GM23338 (cell line): ENCODE results near the gene NR5A2. TPM values are rescaled to one million over a fixed set of nuclear protein-coding genes. Genes with fewer than 3 reads are reported as not detected.

Source experiments
- ATAC-seq: fragments of 200-7000 bp; cut with Tn5 transposase; 3 replicates; pipeline ENCODE4 v1.9.1; 2020
- DNase-seq: peaks from one replicate; pipeline ENCODE4 v3.0.0-alpha.2; 2015; ENCODE audit warnings: low spot score
- H2AFZ ChIP-seq: fragments of 200-600 bp; sonication (generic); 2 replicates; pipeline ENCODE4 v1.8.0; 2016; ENCODE audit warnings: antibody characterized with exemption, mild to moderate bottlenecking, moderate library complexity
- H3F3A ChIP-seq: fragments of 200-600 bp; sonication (generic); replicated peaks from 2 replicates; pipeline ENCODE4 v1.8.0; 2017; ENCODE audit warnings: antibody characterized with exemption, mixed run types, low read depth
- H3K27ac ChIP-seq: fragments of 200-600 bp; sonication (generic); 2 replicates; pipeline ENCODE4 v1.6.1; 2016; ENCODE audit warnings: low read depth
- H3K27me3 ChIP-seq: fragments of 200-600 bp; sonication (generic); 2 replicates; pipeline ENCODE4 v1.8.0; 2016; ENCODE audit warnings: mild to moderate bottlenecking, mixed run types, moderate library complexity; ENCODE audit not compliant: insufficient read depth
- H3K36me3 ChIP-seq: fragments of 200-600 bp; sonication (generic); 2 replicates; pipeline ENCODE4 v1.8.0; 2016; ENCODE audit warnings: mild to moderate bottlenecking; ENCODE audit not compliant: insufficient read depth
- H3K4me1 ChIP-seq: fragments of 200-600 bp; sonication (generic); 2 replicates; pipeline ENCODE4 v1.8.0; 2016; ENCODE audit warnings: mild to moderate bottlenecking, moderate library complexity; ENCODE audit not compliant: insufficient read depth
- H3K4me2 ChIP-seq: fragments of 200-600 bp; sonication (generic); 2 replicates; pipeline ENCODE4 v1.7.1; 2017; ENCODE audit warnings: mixed run types
- H3K4me3 ChIP-seq: fragments of 200-600 bp; sonication (generic); 2 replicates; pipeline ENCODE4 v1.6.1; 2016; ENCODE audit warnings: mixed run types
- H3K79me2 ChIP-seq: fragments of 200-600 bp; sonication (generic); replicated peaks from 2 replicates; pipeline ENCODE4 v1.8.0; 2017; ENCODE audit warnings: mild to moderate bottlenecking; ENCODE audit not compliant: insufficient read depth
- H3K9me2 ChIP-seq: fragments of 200-600 bp; sonication (generic); 2 replicates; pipeline ENCODE4 v1.8.0; 2017; ENCODE audit not compliant: insufficient read depth
- H4K20me1 ChIP-seq: fragments of 200-600 bp; sonication (generic); replicated peaks from 2 replicates; pipeline ENCODE4 v1.8.0; 2017; ENCODE audit warnings: mild to moderate bottlenecking; ENCODE audit not compliant: insufficient read depth
- H3K27ac Mint-ChIP-seq: 2 replicates; pipeline ENCODE4 v1.8.0; 2020; ENCODE audit warnings: inconsistent platforms, mild to moderate bottlenecking, moderate library complexity, mixed read lengths
- H3K27me3 Mint-ChIP-seq: 3 replicates; pipeline ENCODE4 v1.8.0; 2022; ENCODE audit warnings: low read depth, mild to moderate bottlenecking, moderate library complexity, mixed read lengths, inconsistent platforms; ENCODE audit not compliant: insufficient read depth, poor library complexity
- H3K36me3 Mint-ChIP-seq: 3 replicates; pipeline ENCODE4 v1.8.0; 2021; ENCODE audit warnings: low read depth, mild to moderate bottlenecking, inconsistent platforms, moderate library complexity, mixed read lengths
- H3K4me1 Mint-ChIP-seq: 3 replicates; pipeline ENCODE4 v1.8.0; 2020; ENCODE audit warnings: mild to moderate bottlenecking, inconsistent platforms, mixed read lengths
- H3K4me3 Mint-ChIP-seq: 3 replicates; pipeline ENCODE4 v1.8.0; 2021; ENCODE audit warnings: moderate library complexity, mild to moderate bottlenecking, inconsistent platforms, mixed read lengths
- H3K9me3 Mint-ChIP-seq: 3 replicates; pipeline ENCODE4 v1.8.0; 2020; ENCODE audit warnings: moderate library complexity, mild to moderate bottlenecking, inconsistent platforms, mixed read lengths
- EZH2 ChIP-seq: fragments of 200-600 bp; sonication (generic); IDR thresholded peaks from one replicate; pipeline ENCODE4 v1.8.0; 2017; ENCODE audit warnings: antibody characterized with exemption, mild to moderate bottlenecking, low read depth; ENCODE audit not compliant: unreplicated experiment
- EZH2phosphoT487 ChIP-seq: fragments of 200-600 bp; sonication (generic); IDR thresholded peaks from one replicate; pipeline ENCODE4 v1.8.1; 2018; ENCODE audit warnings: antibody characterized with exemption; ENCODE audit not compliant: unreplicated experiment
- JUNB ChIP-seq: IDR thresholded peaks from one replicate; pipeline ENCODE4 v1.6.1; 2016; ENCODE audit warnings: antibody characterized with exemption; ENCODE audit not compliant: unreplicated experiment
- ZNF114 ChIP-seq: fragments of 250-450 bp; sonication (Bioruptor Pico); IDR thresholded peaks from 2 replicates; pipeline ENCODE4 v1.5.0; 2020; ENCODE audit warnings: mild to moderate bottlenecking, moderate library complexity
- polyA plus RNA-seq: library from polyadenylated mRNA; unstranded; fragments of >200 nt; fragmentation: Nextera tagmentation; extraction: Ambion mirVana; gene quantifications from 2 replicates; pipeline ENCODE4 v1.2.1, GENCODE V29; 2016
- total RNA-seq: library from RNA; depleted of rRNA; stranded (reverse); fragments of >200 nt; shearing (Covaris generic); gene quantifications from 2 replicates; pipeline ENCODE4 v1.2.3, GENCODE V29; 2014
- TF ChIP-seq, protein P1 (sequence below): fragments of 250-450 bp; sonication (Bioruptor Pico); IDR thresholded peaks from 2 replicates; pipeline ENCODE4 v1.5.0; 2020; ENCODE audit warnings: mild to moderate bottlenecking, moderate library complexity
- TF ChIP-seq, protein P2 (sequence below): IDR thresholded peaks from 2 replicates; pipeline ENCODE4 v1.6.1; 2016; ENCODE audit warnings: antibody characterized with exemption

The NR5A2 gene
- total and polyA plus RNA-seq, 2 experiments from 2014 or later, result 4.4 to 13.1 TPM

DNA sequence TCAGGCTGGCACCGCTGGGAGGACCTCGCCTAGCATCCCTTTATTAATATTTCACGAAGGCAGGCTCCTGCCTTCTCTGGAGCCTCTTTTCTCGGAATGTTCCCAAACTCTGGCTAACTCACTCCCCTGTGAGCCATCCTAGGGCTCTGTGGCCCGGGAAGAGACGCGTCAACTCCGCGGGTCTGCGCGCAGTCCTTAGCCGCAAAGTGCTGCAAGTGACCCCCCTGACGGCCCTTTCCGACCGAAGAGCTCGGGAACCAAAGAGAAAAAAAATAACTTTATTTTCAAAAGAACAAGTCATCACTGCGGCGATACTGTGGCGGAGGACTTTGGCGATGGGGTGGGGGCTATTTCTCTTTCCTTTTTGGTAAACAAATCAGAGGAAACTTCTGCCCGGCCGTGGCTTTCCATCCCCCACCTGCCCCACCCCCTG, 14.6 kb downstream of the NR5A2 start (continued):
- TF ChIP-seq, protein P1, sequence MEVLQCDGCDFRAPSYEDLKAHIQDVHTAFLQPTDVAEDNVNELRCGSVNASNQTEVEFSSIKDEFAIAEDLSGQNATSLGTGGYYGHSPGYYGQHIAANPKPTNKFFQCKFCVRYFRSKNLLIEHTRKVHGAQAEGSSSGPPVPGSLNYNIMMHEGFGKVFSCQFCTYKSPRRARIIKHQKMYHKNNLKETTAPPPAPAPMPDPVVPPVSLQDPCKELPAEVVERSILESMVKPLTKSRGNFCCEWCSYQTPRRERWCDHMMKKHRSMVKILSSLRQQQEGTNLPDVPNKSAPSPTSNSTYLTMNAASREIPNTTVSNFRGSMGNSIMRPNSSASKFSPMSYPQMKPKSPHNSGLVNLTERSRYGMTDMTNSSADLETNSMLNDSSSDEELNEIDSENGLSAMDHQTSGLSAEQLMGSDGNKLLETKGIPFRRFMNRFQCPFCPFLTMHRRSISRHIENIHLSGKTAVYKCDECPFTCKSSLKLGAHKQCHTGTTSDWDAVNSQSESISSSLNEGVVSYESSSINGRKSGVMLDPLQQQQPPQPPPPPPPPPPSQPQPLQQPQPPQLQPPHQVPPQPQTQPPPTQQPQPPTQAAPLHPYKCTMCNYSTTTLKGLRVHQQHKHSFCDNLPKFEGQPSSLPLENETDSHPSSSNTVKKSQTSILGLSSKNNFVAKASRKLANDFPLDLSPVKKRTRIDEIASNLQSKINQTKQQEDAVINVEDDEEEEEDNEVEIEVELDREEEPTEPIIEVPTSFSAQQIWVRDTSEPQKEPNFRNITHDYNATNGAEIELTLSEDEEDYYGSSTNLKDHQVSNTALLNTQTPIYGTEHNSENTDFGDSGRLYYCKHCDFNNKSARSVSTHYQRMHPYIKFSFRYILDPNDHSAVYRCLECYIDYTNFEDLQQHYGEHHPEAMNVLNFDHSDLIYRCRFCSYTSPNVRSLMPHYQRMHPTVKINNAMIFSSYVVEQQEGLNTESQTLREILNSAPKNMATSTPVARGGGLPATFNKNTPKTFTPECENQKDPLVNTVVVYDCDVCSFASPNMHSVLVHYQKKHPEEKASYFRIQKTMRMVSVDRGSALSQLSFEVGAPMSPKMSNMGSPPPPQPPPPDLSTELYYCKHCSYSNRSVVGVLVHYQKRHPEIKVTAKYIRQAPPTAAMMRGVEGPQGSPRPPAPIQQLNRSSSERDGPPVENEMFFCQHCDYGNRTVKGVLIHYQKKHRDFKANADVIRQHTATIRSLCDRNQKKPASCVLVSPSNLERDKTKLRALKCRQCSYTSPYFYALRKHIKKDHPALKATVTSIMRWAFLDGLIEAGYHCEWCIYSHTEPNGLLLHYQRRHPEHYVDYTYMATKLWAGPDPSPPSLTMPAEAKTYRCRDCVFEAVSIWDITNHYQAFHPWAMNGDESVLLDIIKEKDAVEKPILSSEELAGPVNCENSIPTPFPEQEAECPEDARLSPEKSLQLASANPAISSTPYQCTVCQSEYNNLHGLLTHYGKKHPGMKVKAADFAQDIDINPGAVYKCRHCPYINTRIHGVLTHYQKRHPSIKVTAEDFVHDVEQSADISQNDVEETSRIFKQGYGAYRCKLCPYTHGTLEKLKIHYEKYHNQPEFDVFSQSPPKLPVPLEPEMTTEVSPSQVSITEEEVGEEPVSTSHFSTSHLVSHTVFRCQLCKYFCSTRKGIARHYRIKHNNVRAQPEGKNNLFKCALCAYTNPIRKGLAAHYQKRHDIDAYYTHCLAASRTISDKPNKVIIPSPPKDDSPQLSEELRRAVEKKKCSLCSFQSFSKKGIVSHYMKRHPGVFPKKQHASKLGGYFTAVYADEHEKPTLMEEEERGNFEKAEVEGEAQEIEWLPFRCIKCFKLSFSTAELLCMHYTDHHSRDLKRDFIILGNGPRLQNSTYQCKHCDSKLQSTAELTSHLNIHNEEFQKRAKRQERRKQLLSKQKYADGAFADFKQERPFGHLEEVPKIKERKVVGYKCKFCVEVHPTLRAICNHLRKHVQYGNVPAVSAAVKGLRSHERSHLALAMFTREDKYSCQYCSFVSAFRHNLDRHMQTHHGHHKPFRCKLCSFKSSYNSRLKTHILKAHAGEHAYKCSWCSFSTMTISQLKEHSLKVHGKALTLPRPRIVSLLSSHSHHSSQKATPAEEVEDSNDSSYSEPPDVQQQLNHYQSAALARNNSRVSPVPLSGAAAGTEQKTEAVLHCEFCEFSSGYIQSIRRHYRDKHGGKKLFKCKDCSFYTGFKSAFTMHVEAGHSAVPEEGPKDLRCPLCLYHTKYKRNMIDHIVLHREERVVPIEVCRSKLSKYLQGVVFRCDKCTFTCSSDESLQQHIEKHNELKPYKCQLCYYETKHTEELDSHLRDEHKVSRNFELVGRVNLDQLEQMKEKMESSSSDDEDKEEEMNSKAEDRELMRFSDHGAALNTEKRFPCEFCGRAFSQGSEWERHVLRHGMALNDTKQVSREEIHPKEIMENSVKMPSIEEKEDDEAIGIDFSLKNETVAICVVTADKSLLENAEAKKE (CRISPR knock-in tag), result no peak
- TF ChIP-seq ZNF114 (CRISPR knock-in tag), result no peak
- TF ChIP-seq, protein P2, sequence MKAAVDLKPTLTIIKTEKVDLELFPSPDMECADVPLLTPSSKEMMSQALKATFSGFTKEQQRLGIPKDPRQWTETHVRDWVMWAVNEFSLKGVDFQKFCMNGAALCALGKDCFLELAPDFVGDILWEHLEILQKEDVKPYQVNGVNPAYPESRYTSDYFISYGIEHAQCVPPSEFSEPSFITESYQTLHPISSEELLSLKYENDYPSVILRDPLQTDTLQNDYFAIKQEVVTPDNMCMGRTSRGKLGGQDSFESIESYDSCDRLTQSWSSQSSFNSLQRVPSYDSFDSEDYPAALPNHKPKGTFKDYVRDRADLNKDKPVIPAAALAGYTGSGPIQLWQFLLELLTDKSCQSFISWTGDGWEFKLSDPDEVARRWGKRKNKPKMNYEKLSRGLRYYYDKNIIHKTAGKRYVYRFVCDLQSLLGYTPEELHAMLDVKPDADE, result no peak

DNA sequence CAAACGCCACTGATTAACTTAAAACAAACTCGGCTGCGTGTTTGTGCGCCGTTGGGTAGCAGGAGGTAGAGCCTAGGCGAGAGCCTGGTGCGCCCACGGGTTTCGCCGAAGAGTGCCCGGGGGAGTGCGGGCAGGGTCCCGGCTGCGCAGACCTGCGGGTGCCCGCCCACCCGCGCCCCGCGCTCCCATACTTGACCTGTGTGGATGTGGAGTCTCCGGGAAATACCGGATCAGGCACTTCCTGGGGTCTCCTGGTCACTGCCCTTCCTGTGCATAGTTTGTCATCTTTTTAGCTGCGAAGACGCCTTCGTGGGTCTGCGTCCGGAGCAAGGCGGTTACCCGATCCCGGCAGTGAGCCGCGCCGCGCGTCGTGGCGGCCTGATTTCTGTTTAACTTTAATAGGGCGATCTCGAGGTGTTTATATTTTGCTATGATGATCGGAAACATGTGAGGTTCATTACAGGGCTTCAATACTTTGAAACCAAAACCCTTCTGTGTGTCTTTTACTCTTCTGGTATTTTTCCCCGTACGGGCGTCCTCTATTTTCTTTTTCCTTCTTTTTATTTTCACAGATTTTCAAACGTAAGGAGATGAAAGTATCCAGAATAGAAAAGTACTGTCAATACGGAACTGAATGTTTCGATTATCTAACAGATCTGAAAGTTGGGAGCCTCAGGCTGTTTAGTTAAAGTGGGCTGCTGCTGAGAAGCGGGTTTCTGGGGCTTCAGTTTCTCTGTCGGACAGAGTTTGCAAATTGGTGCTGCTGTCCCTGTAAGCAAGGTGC, 15.2 kb downstream of the NR5A2 start:
- DNase-seq (peak; percentile 71), ATAC-seq (no peak)
- peaks cover 49% of the 10 kb centered on the region for H3K4me1 ChIP-seq
- H3F3A ChIP-seq, result peaks cover 9% of the 10 kb centered on the region
- H3K9me2 ChIP-seq, result no peaks in the 10 kb centered on the region
- Mint-ChIP-seq H3K27me3 (peaks cover 54% of the 10 kb centered on the region), H3K9me3 (no peaks in the 10 kb centered on the region), H3K27ac (no peak overlapping the region), H3K4me3 (no peak overlapping the region; the same call in none of the 3 replicates), H3K4me1 (peaks cover 43% of the 10 kb centered on the region), H3K36me3 (no peaks in the 10 kb centered on the region; the same call in 2 of the 3 replicates)
- no peaks in the 10 kb centered on the region for H3K36me3 ChIP-seq
- H3K4me2 ChIP-seq, result peak overlapping the region; percentile 90
- no peak overlapping the region for H3K27ac ChIP-seq
- no peak overlapping the region for H2AFZ ChIP-seq
- H3K27me3 ChIP-seq, result peaks cover 69% of the 10 kb centered on the region
- peaks cover 13% of the 10 kb centered on the region; the same call in 1 of the 2 replicates for H3K79me2 ChIP-seq
- H3K4me3 ChIP-seq, result peak overlapping the region; percentile 93
- H4K20me1 ChIP-seq, result no peaks in the 10 kb centered on the region
- TF ChIP-seq JUNB, result no peak
- no peak for TF ChIP-seq EZH2phosphoT487
- TF ChIP-seq, protein P1 (CRISPR knock-in tag), result no peak
- peak; percentile 79 for TF ChIP-seq EZH2
- no peak for TF ChIP-seq ZNF114 (CRISPR knock-in tag)
